Sigmoid colon (tissue), 7 donors: ENCODE data around the gene UBR2. TPM values are rescaled to one million over a fixed set of nuclear protein-coding genes. Genes with fewer than 3 reads are reported as not detected.

ENCODE experiments used
- DNase-seq: peaks from one replicate; pipeline ENCODE4 v3.0.0-alpha.2; 2019
- H3K27ac ChIP-seq, 4 donors: fragments of 200-600 bp; sonication (generic); one replicate each; pipeline ENCODE4 v1.5.1; 2016 to 2019; ENCODE audit warnings: mild to moderate bottlenecking in 1 of 4
- H3K27me3 ChIP-seq, 3 donors: fragments of 200-600 bp; sonication (generic); one replicate each; pipeline ENCODE4 v1.5.1; 2019; ENCODE audit warnings: mild to moderate bottlenecking in 1 of 3
- H3K36me3 ChIP-seq, 4 donors: fragments of 200-600 bp; sonication (generic); one replicate each; pipeline ENCODE4 v1.5.1; 2016 to 2019
- H3K4me1 ChIP-seq, 4 donors: fragments of 200-600 bp; sonication (generic); one replicate each; pipeline ENCODE4 v1.5.1; 2017 to 2019
- H3K4me3 ChIP-seq, 4 donors: fragments of 200-600 bp; sonication (generic); one replicate each; pipeline ENCODE4 v1.5.1; 2017 to 2019; ENCODE audit warnings: mild to moderate bottlenecking in 2 of 4, moderate library complexity in 1 of 4
- H3K9me3 ChIP-seq, 4 donors: fragments of 200-600 bp in 3 of 4; sonication (generic) in 3 of 4; one replicate each; pipeline versions ENCODE4 v1.5.1 to v1.6.1; 2013 to 2019
- CTCF ChIP-seq, 4 experiments: fragments of 450-650 bp in 3 of 4; fragments of 200-600 bp in 1 of 4; IDR thresholded peaks; one replicate each; pipeline ENCODE4 v1.5.1; 2016 to 2019; ENCODE audit warnings: antibody characterized with exemption in 4 of 4, mild to moderate bottlenecking in 3 of 4, moderate library complexity in 2 of 4
- EP300 ChIP-seq, 4 donors: sonication (generic); formaldehyde crosslinking; IDR thresholded peaks; one replicate each; pipeline ENCODE4 v1.6.1; 2017; ENCODE audit warnings: antibody characterized with exemption in 4 of 4
- POLR2A ChIP-seq, 2 donors: fragments of 450-650 bp; IDR thresholded peaks; one replicate each; pipeline ENCODE4 v1.6.1; 2016; ENCODE audit warnings: antibody characterized with exemption in 2 of 2, mild to moderate bottlenecking in 2 of 2, moderate library complexity in 2 of 2
- POLR2AphosphoS5 ChIP-seq, 4 donors: sonication (generic); formaldehyde crosslinking; IDR thresholded peaks; one replicate each; pipeline ENCODE4 v1.6.1; 2017; ENCODE audit warnings: antibody characterized with exemption in 4 of 4
- WGBS, 2 donors: extraction: QIAGEN DNeasy Blood & Tissue Kit; methylation state at CpG; one replicate each; pipeline ENCODE4 v1.1.7; 2013; 5-methylcytosine and 5-hydroxymethylcytosine counted together
- intact Hi-C: fragments of 100-400 bp; cut with DNase I; formaldehyde crosslinking; loops from one replicate; pipeline ENCODE4 v1.15.1; 2023
- polyA plus RNA-seq, 3 donors: library from polyadenylated mRNA; stranded (reverse); fragments of 200-250 nt; gene quantifications; one replicate each; pipeline ENCODE4 v1.2.3, GENCODE V29; 2013
- total RNA-seq, 4 donors: library from RNA; depleted of rRNA; stranded (reverse); fragments of >200 nt; gene quantifications; one replicate each; pipeline ENCODE4 v1.1.0, GENCODE V29; 2016
- donor health status: healthy with polysubstance abuse.
- donor health status: Bipolar disorder and iron deficiency.
- donor health status: healthy.

Gene UBR2
- total and polyA plus RNA-seq, 7 donors, result 6.6 to 34.3 (median 30.4) TPM

- H3K9me3 ChIP-seq, result no peaks in the 10 kb centered on the region
- no peaks in the 10 kb centered on the region for H3K27me3 ChIP-seq
- H3K4me1 ChIP-seq, result no peaks in the 10 kb centered on the region
- H3K27ac ChIP-seq, result no peak overlapping the region
- no peaks in the 10 kb centered on the region for H3K36me3 ChIP-seq
- intact Hi-C loops, result no loop called here
- 93 to 96% methylated on average over 1 of the region's 1 CpG for WGBS, 2 donors
- no peak for TF ChIP-seq EP300 (IDR thresholded peaks at IDR 0.05)
- no peak for TF ChIP-seq POLR2A (IDR thresholded peaks at IDR 0.05)
- no peak for TF ChIP-seq CTCF (IDR thresholded peaks at IDR 0.05)
- TF ChIP-seq POLR2AphosphoS5 (IDR thresholded peaks at IDR 0.05), result no peak
- DNase-seq, result no peak
- H3K4me3 ChIP-seq, result no peak overlapping the region
Measured at GRCh38 chr6:42539135-42539534, 24.7 kb upstream of the UBR2 start.

GRCh38 chr6:42545226-42545773, 18.5 kb upstream of the UBR2 start:
- intact Hi-C loops, result loop anchor here (5.0 to 10.0 kb wide), 2 partner anchors 93 to 490 kb away; partner anchors contain the start of genes TAF8 and TRERF1
- no peak overlapping the region for H3K4me3 ChIP-seq
- DNase-seq, result no peak
- H3K36me3 ChIP-seq, result no peaks in the 10 kb centered on the region
- no peaks in the 10 kb centered on the region for H3K27me3 ChIP-seq
- WGBS, 2 donors, result 94 to 95% methylated on average over 7 of the region's 7 CpGs
- H3K4me1 ChIP-seq, result peaks cover 0 to 10% (median 5%) of the 10 kb centered on the region in 4 donors
- TF ChIP-seq POLR2AphosphoS5 (IDR thresholded peaks at IDR 0.05) (no peak), POLR2A (IDR thresholded peaks at IDR 0.05) (no peak), EP300 (IDR thresholded peaks at IDR 0.05) (no peak), CTCF (IDR thresholded peaks at IDR 0.05) (no peak)
- H3K27ac ChIP-seq, result no peak overlapping the region
- no peaks in the 10 kb centered on the region for H3K9me3 ChIP-seq

GRCh38 chr6:42547407-42548329, 16.2 kb upstream of the UBR2 start:
- 4 to 6% methylated on average over 27 of the region's 27 CpGs for WGBS, 2 donors
- peak; percentile 90 for DNase-seq
- peak overlapping the region; percentile 63 to 76 (median 74) for H3K27ac ChIP-seq
- H3K4me3 ChIP-seq, result peak overlapping the region; percentile 31 to 53 (median 46)
- intact Hi-C loops, result loop anchor here (2.0 to 10.0 kb wide), 3 partner anchors 95 to 493 kb away; partner anchors contain the start of genes TAF8 and TRERF1
- peaks cover 0 to 10% (median 5%) of the 10 kb centered on the region in 4 donors for H3K4me1 ChIP-seq
- no peaks in the 10 kb centered on the region for H3K36me3 ChIP-seq
- H3K9me3 ChIP-seq, result no peaks in the 10 kb centered on the region
- H3K27me3 ChIP-seq, result no peaks in the 10 kb centered on the region
- TF ChIP-seq CTCF (IDR thresholded peaks at IDR 0.05) (peak; percentile 79 to 95 (median 92)), POLR2AphosphoS5 (IDR thresholded peaks at IDR 0.05) (peak in 1 of 4 donors; percentile 18), EP300 (IDR thresholded peaks at IDR 0.05) (no peak), POLR2A (IDR thresholded peaks at IDR 0.05) (no peak)

- Histone ChIP-seq H3K9me3 (no peaks in the 10 kb centered on the region), H3K36me3 (no peaks in the 10 kb centered on the region), H3K4me1 (peaks cover 0 to 14% (median 8%) of the 10 kb centered on the region in 4 donors), H3K27me3 (no peaks in the 10 kb centered on the region), H3K27ac (no peak overlapping the region), H3K4me3 (no peak overlapping the region)
- 91 to 99% methylated on average over 1 of the region's 1 CpG for WGBS, 2 donors
- intact Hi-C loops, result no loop called here
- no peak for DNase-seq
- no peak for TF ChIP-seq POLR2AphosphoS5 (IDR thresholded peaks at IDR 0.05)
- TF ChIP-seq POLR2A (IDR thresholded peaks at IDR 0.05), result no peak
- no peak for TF ChIP-seq EP300 (IDR thresholded peaks at IDR 0.05)
Measured at GRCh38 chr6:42550277-42550676, 13.6 kb upstream of the UBR2 start.

- Histone ChIP-seq H3K4me3 (no peak overlapping the region), H3K9me3 (no peaks in the 10 kb centered on the region), H3K27me3 (no peaks in the 10 kb centered on the region), H3K36me3 (no peaks in the 10 kb centered on the region), H3K4me1 (peaks cover 0 to 14% (median 8%) of the 10 kb centered on the region in 4 donors), H3K27ac (no peak overlapping the region)
- TF ChIP-seq POLR2AphosphoS5 (IDR thresholded peaks at IDR 0.05), result no peak
- no peak for TF ChIP-seq POLR2A (IDR thresholded peaks at IDR 0.05)
- TF ChIP-seq EP300 (IDR thresholded peaks at IDR 0.05), result no peak
- no peak for TF ChIP-seq CTCF (IDR thresholded peaks at IDR 0.05)
- DNase-seq, result no peak
- intact Hi-C loops, result no loop called here
- 87 to 93% methylated on average over 1 of the region's 1 CpG for WGBS, 2 donors
Measured at GRCh38 chr6:42551217-42551616, 12.6 kb upstream of the UBR2 start.
